GM23248 (cell line): ENCODE results near the gene ARF6.

Experiments used
- EZH2 ChIP-seq: fragments of 200-600 bp; sonication (generic); IDR thresholded peaks from 2 replicates; pipeline ENCODE4 v1.6.1; 2018; ENCODE audit warnings: antibody characterized with exemption, mild to moderate bottlenecking; ENCODE audit not compliant: insufficient read depth, poor library complexity, severe bottlenecking
- EZH2phosphoT487 ChIP-seq: fragments of 200-600 bp; sonication (generic); IDR thresholded peaks from 2 replicates; pipeline ENCODE4 v1.6.1; 2018; ENCODE audit warnings: antibody characterized with exemption, moderate library complexity, mild to moderate bottlenecking, low read depth; ENCODE audit not compliant: insufficient read depth

- TF ChIP-seq EZH2 (no peak), EZH2phosphoT487 (no peak)
These were observed at the start of gene ARF6 for GRCh38 chr14:49892636-49893308.
